Left lung (tissue), 14 donors: ENCODE measurements around the gene TMEM192. TPM values are rescaled to one million over a fixed set of nuclear protein-coding genes. Genes with fewer than 3 reads are reported as not detected.

ENCODE experiments used
- ATAC-seq: fragments of 200-7000 bp; cut with Tn5 transposase; one replicate; pipeline ENCODE4 v1.9.1; 2020; ENCODE audit warnings: moderate library complexity
- DNase-seq, 4 donors: peaks; one replicate each; pipeline ENCODE4 v3.0.0-alpha.2; 2013 to 2020
- H3K27ac ChIP-seq, 2 donors: fragments of 200-600 bp; sonication (generic) in 1 of 2; one replicate each; pipeline versions ENCODE4 v1.5.0 to v1.8.0; 2020 to 2021
- H3K27me3 ChIP-seq, 2 donors: fragments of 200-600 bp; sonication (generic) in 1 of 2; one replicate each; pipeline versions ENCODE4 v1.5.0 to v1.8.0; 2020 to 2021
- H3K36me3 ChIP-seq, 2 donors: fragments of 200-600 bp; sonication (generic) in 1 of 2; one replicate each; pipeline versions ENCODE4 v1.5.0 to v1.8.0; 2020 to 2021
- H3K4me1 ChIP-seq, 2 donors: fragments of 200-600 bp; one replicate each; pipeline ENCODE4 v1.8.0; 2021
- H3K4me3 ChIP-seq, 2 donors: fragments of 200-600 bp; sonication (generic) in 1 of 2; one replicate each; pipeline versions ENCODE4 v1.5.0 to v1.8.0; 2020 to 2021; ENCODE audit warnings: mild to moderate bottlenecking in 1 of 2
- H3K9me3 ChIP-seq, 2 donors: fragments of 200-600 bp; sonication (generic) in 1 of 2; one replicate each; pipeline versions ENCODE4 v1.5.0 to v1.8.0; 2020 to 2021
- CTCF ChIP-seq, 2 donors: fragments of 200-600 bp; sonication (generic) in 1 of 2; IDR thresholded peaks; one replicate each; pipeline versions ENCODE4 v1.5.0 to v1.8.0; 2021; ENCODE audit warnings: antibody characterized with exemption in 2 of 2
- intact Hi-C, 2 donors: fragments of 100-400 bp; cut with DNase I; formaldehyde crosslinking; loops; one replicate each; pipeline versions ENCODE4 v1.11.2 to v1.14.2; 2022
- long read RNA-seq, 12 donors: library from polyadenylated mRNA in 2 of 12; unstranded in 2 of 12; transcript quantifications; one replicate each; pipeline ENCODE4 v2.0.0 and lab custom pipeline, GENCODE V29; 2019 to 2026
- polyA plus RNA-seq, 6 donors: library from polyadenylated mRNA; unstranded; fragments of 120-200 nt; gene quantifications; one replicate each; pipeline ENCODE4 v1.2.1, GENCODE V29; 2013; ENCODE audit not compliant: insufficient read length in 6 of 6
- total RNA-seq, 2 donors: library from RNA; stranded (reverse); fragmentation: NEBNext Ultra II Directional; extraction: Animal tissue kit (Norgen Biotek cat#: 25700); gene quantifications; one replicate each; pipeline ENCODE4 v1.2.1, GENCODE V29; 2021
- donor health status: DM: no; HTN: yes; CAD: no.
- donor health status: DM: no; HTN: no; CAD: no.

The TMEM192 gene
- total RNA-seq (10 to 100 TPM; 23.7 to 25.8 TPM), polyA plus RNA-seq (10 to 100 TPM; 16.8 to 19.8 (median 19.6) TPM)
- long read RNA-seq, donor 1, full-length matches to known transcripts, result 1 of 40 reads
- long read RNA-seq, donor 1, partial matches to known transcripts, result 39 of 40 reads
- long read RNA-seq, donor 1, other reads (novel, unspliced or antisense), result 0 of 40 reads
- long read RNA-seq, donor 2, full-length matches to known transcripts, result 3 of 3 reads
- long read RNA-seq, donor 2, partial matches to known transcripts, result 0 of 3 reads
- long read RNA-seq, donor 2, other reads (novel, unspliced or antisense), result 0 of 3 reads
- long read RNA-seq, donor 3, full-length matches to known transcripts, result 1 of 6 reads
- long read RNA-seq, donor 3, partial matches to known transcripts, result 5 of 6 reads
- long read RNA-seq, donor 3, other reads (novel, unspliced or antisense), result 0 of 6 reads
- long read RNA-seq, donor 4, full-length matches to known transcripts, result 14 of 22 reads
- long read RNA-seq, donor 4, partial matches to known transcripts, result 2 of 22 reads
- long read RNA-seq, donor 4, other reads (novel, unspliced or antisense), result 6 of 22 reads
- long read RNA-seq, donor 5, full-length matches to known transcripts, result 3 of 3 reads
- long read RNA-seq, donor 5, partial matches to known transcripts, result 0 of 3 reads
- long read RNA-seq, donor 5, other reads (novel, unspliced or antisense), result 0 of 3 reads
- long read RNA-seq, donor 6, full-length matches to known transcripts, result 4 of 4 reads
- long read RNA-seq, donor 6, partial matches to known transcripts, result 0 of 4 reads
- long read RNA-seq, donor 6, other reads (novel, unspliced or antisense), result 0 of 4 reads
- long read RNA-seq, donor 7, full-length matches to known transcripts, result 1 of 1 reads
- long read RNA-seq, donor 7, partial matches to known transcripts, result 0 of 1 reads
- long read RNA-seq, donor 7, other reads (novel, unspliced or antisense), result 0 of 1 reads
- long read RNA-seq, donor 8, full-length matches to known transcripts, result 3 of 3 reads
- long read RNA-seq, donor 8, partial matches to known transcripts, result 0 of 3 reads
- long read RNA-seq, donor 8, other reads (novel, unspliced or antisense), result 0 of 3 reads
- long read RNA-seq, donor 9, result 0 reads
- long read RNA-seq, donor 10, full-length matches to known transcripts, result 20 of 24 reads
- long read RNA-seq, donor 10, partial matches to known transcripts, result 1 of 24 reads
- long read RNA-seq, donor 10, other reads (novel, unspliced or antisense), result 3 of 24 reads
- long read RNA-seq, donor 11, full-length matches to known transcripts, result 2 of 8 reads
- long read RNA-seq, donor 11, partial matches to known transcripts, result 6 of 8 reads
- long read RNA-seq, donor 11, other reads (novel, unspliced or antisense), result 0 of 8 reads
- long read RNA-seq, donor 12, full-length matches to known transcripts, result 2 of 2 reads
- long read RNA-seq, donor 12, partial matches to known transcripts, result 0 of 2 reads
- long read RNA-seq, donor 12, other reads (novel, unspliced or antisense), result 0 of 2 reads

DNA sequence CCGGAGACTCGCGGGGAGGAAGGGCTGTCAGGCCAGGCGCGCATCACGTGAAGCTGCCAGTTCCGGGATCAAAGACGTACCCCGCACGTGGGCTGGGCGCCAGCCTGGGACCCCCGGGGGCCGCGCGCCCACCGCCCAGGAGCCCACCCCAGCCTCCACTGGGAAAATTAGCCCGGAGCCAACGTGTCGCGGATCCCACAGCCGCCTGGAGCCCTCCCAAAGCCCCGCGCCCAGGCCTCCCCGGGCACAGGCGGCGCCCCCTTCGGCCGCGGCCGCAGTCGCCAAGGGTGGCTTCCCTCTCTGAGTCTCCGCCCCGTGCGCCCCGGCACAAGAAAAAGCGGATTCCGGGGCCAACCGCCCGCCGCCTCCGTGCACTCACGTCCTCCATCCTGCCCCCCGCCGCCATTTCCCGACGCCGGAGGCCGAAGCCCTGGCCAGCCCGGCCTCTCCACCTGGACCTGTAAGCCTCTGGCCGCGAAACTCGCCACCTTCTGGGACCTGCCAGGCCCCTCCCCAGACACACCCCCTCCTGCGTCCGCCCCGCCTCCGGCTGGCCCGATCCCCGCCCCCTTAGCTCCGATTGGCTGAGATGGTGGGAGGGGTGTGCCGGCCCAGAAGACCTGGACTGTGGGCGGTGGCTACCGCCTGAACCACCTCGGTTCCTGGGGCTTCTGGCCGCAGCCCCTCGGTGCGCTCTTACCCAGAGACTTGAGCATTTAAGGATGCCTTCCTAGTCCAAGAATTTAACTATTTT, at the start of gene TMEM192:
Gene TMEM192, minus strand, starts transcription at position 493 of the 754 bp plus-strand sequence. Its CDS starts 87 bp downstream, at position 406.
- Histone ChIP-seq H3K4me3 (peak within 1 kb of the TSS; percentile 98 to 99), H3K36me3 (no peaks in the 10 kb centered on the region), H3K27me3 (no peaks in the 10 kb centered on the region), H3K27ac (peak within 1 kb of the TSS; percentile 88), H3K4me1 (peaks cover 4 to 12% of the 10 kb centered on the region in 2 donors), H3K9me3 (no peaks in the 10 kb centered on the region)
- intact Hi-C loops, result no loop called here
- TF ChIP-seq CTCF (IDR thresholded peaks at IDR 0.05), result peak in 1 of 2 donors; percentile 32
- peak; percentile 93 to 98 (median 96) for DNase-seq
- peak; percentile 100 for ATAC-seq

GRCh38 chr4:165158762-165159161, 46.1 kb upstream of the TMEM192 start:
- Histone ChIP-seq H3K9me3 (peaks cover 0 to 9% of the 10 kb centered on the region in 2 donors), H3K27me3 (no peaks in the 10 kb centered on the region), H3K27ac (no peak overlapping the region), H3K4me3 (no peak overlapping the region), H3K4me1 (no peaks in the 10 kb centered on the region), H3K36me3 (no peaks in the 10 kb centered on the region)
- intact Hi-C loops, result no loop called here
- no peak for TF ChIP-seq CTCF (IDR thresholded peaks at IDR 0.05)
- ATAC-seq, result no peak
- DNase-seq, result no peak

- no peak overlapping the region for H3K4me3 ChIP-seq
- DNase-seq, result no peak
- no peaks in the 10 kb centered on the region for H3K27me3 ChIP-seq
- TF ChIP-seq CTCF (IDR thresholded peaks at IDR 0.05), result no peak
- H3K4me1 ChIP-seq, result no peaks in the 10 kb centered on the region
- no peak for ATAC-seq
- no peaks in the 10 kb centered on the region for H3K36me3 ChIP-seq
- peaks cover 0 to 9% of the 10 kb centered on the region in 2 donors for H3K9me3 ChIP-seq
- intact Hi-C loops, result no loop called here
- no peak overlapping the region for H3K27ac ChIP-seq
These were observed 44.2 kb upstream of the TMEM192 start for GRCh38 chr4:165156906-165157305.

DNA sequence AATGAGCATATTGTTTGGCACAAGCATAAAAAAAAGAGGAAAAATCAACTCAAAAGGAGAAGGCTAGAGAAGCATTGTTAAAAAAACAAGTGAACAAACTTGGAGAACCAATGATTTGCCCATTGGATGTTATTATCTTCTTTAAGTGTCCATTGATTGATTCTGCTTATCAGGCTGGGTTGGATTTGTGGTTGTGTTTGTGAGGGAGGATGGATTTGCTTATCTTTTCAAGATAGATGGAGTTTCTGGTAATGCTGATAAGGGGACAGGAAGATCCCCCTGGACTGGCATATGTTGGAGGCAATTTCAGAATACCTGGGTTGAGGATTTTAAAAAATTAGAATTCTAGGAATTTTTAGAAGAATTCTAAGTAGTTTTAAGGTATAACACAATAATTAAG, 41.8 kb upstream of the TMEM192 start:
- Histone ChIP-seq H3K27ac (no peak overlapping the region), H3K9me3 (peaks cover 0 to 9% of the 10 kb centered on the region in 2 donors), H3K4me3 (no peak overlapping the region), H3K27me3 (no peaks in the 10 kb centered on the region), H3K4me1 (no peaks in the 10 kb centered on the region), H3K36me3 (no peaks in the 10 kb centered on the region)
- ATAC-seq, result no peak
- intact Hi-C loops, result no loop called here
- no peak for TF ChIP-seq CTCF (IDR thresholded peaks at IDR 0.05)
- DNase-seq, result no peak
